ENCODE results near the gene EHMT1. TPM values are rescaled to one million over a fixed set of nuclear protein-coding genes. Genes with fewer than 3 reads are reported as not detected.

The EHMT1 gene
- polyA plus RNA-seq, 1 of the 3 experiments (the other 2 are of a cell fraction): 39.5 TPM

- no peak for DNase-seq
- no peak for TF ChIP-seq CHD2 (IDR thresholded peaks at IDR 0.05; ENCODE audit: low read length, partially characterized antibody)
- TF ChIP-seq NFIC (IDR thresholded peaks at IDR 0.05; ENCODE audit: borderline replicate concordance): no peak
- TF ChIP-seq SIN3A (IDR thresholded peaks at IDR 0.05; ENCODE audit: borderline replicate concordance, low read depth, low read length): no peak
- TF ChIP-seq NRF1 (IDR thresholded peaks at IDR 0.05; ENCODE audit: low read depth, low read length): no peak
- no peak for TF ChIP-seq EZH2phosphoT487 (IDR thresholded peaks at IDR 0.05; ENCODE audit: borderline replicate concordance, low read depth)
- no peak for TF ChIP-seq TAF1 (IDR thresholded peaks at IDR 0.05; ENCODE audit: borderline replicate concordance, low read depth, low read length)
- Histone ChIP-seq H3K9me2 (no peaks in the 10 kb centered on the region), H4K20me1 (ENCODE audit: insufficient read depth) (peaks cover 8% of the 10 kb centered on the region), H3K79me2 (ENCODE audit: insufficient read depth) (peaks cover 28% of the 10 kb centered on the region), H3K9ac (no peak overlapping the region), H3K27ac (ENCODE audit: low read depth in 2 of 2, low read length in 1 of 2) (no peak overlapping the region), H3K9me3 (no peaks in the 10 kb centered on the region), H3F3A (replicated peaks; ENCODE audit: insufficient read depth) (peaks cover 2% of the 10 kb centered on the region), H2AFZ (ENCODE audit: low read depth) (no peak overlapping the region), H3K27me3 (ENCODE audit: insufficient read depth) (no peaks in the 10 kb centered on the region), H3K4me3 (ENCODE audit: low read depth in 2 of 2, low read length in 1 of 2) (no peak overlapping the region), H3K4me2 (no peak overlapping the region), H3K4me1 (ENCODE audit: control insufficient read depth in 1 of 2, insufficient read depth in 2 of 2, low read depth in 1 of 2, low read length in 1 of 2) (no peaks in the 10 kb centered on the region; a peak in 1 of 4 replicates), H3K36me3 (replicated peaks in 1 of 2; ENCODE audit: control insufficient read depth in 1 of 2, insufficient read depth in 2 of 2, low read length in 1 of 2) (peaks cover 34 to 47% of the 10 kb centered on the region in 2 experiments)
- 100% methylated on average over 3 of the region's 3 CpGs for WGBS (ENCODE audit: low lambda C conversion rate)
- ChIA-PET POLR2A (no interaction called here), CTCF (no interaction called here)
These were observed 129.9 kb downstream of the EHMT1 start for GRCh38 chr9:137748741-137749140.

GRCh38 chr9:137749511-137749910 lies 130.7 kb downstream of the EHMT1 start:
- Histone ChIP-seq H3K27me3 (ENCODE audit: insufficient read depth) (no peaks in the 10 kb centered on the region), H3K36me3 (replicated peaks in 1 of 2; ENCODE audit: control insufficient read depth in 1 of 2, insufficient read depth in 2 of 2, low read length in 1 of 2) (peaks cover 40 to 47% of the 10 kb centered on the region in 2 experiments), H2AFZ (ENCODE audit: low read depth) (no peak overlapping the region), H3K4me1 (ENCODE audit: control insufficient read depth in 1 of 2, insufficient read depth in 2 of 2, low read depth in 1 of 2, low read length in 1 of 2) (no peaks in the 10 kb centered on the region; a peak in 1 of 4 replicates), H3K9ac (no peak overlapping the region), H3K9me3 (no peaks in the 10 kb centered on the region), H3F3A (replicated peaks; ENCODE audit: insufficient read depth) (peaks cover 2% of the 10 kb centered on the region), H3K4me3 (ENCODE audit: low read depth in 2 of 2, low read length in 1 of 2) (no peak overlapping the region), H3K27ac (ENCODE audit: low read depth in 2 of 2, low read length in 1 of 2) (no peak overlapping the region), H3K79me2 (ENCODE audit: insufficient read depth) (peaks cover 28% of the 10 kb centered on the region), H3K4me2 (no peak overlapping the region), H3K9me2 (no peaks in the 10 kb centered on the region), H4K20me1 (ENCODE audit: insufficient read depth) (peaks cover 8% of the 10 kb centered on the region)
- CTCF ChIA-PET: interaction anchor here (0.7 kb wide), 1 partner anchor 75 kb away, joined by 3 read pairs; no protein-coding TSS in a partner anchor
- no peak for DNase-seq
- TF ChIP-seq NRF1 (IDR thresholded peaks at IDR 0.05; ENCODE audit: low read depth, low read length) (no peak), RCOR1 (IDR thresholded peaks at IDR 0.05; ENCODE audit: low read length) (no peak), RXRA (IDR thresholded peaks at IDR 0.05; ENCODE audit: borderline replicate concordance, low read depth) (no peak), EP300 (IDR thresholded peaks at IDR 0.05; ENCODE audit: borderline replicate concordance in 1 of 2, low read depth in 1 of 2, low read length in 1 of 2) (no peak)
- 91% methylated on average over 4 of the region's 4 CpGs for WGBS (ENCODE audit: low lambda C conversion rate)
- POLR2A ChIA-PET: no interaction called here

- Histone ChIP-seq H2AFZ (ENCODE audit: low read depth) (no peak overlapping the region), H3F3A (replicated peaks; ENCODE audit: insufficient read depth) (no peaks in the 10 kb centered on the region), H3K9me2 (no peaks in the 10 kb centered on the region), H3K4me2 (no peak overlapping the region), H3K27me3 (ENCODE audit: insufficient read depth) (no peaks in the 10 kb centered on the region), H3K4me3 (ENCODE audit: low read depth in 2 of 2, low read length in 1 of 2) (no peak overlapping the region), H3K9me3 (no peaks in the 10 kb centered on the region), H3K9ac (no peak overlapping the region), H4K20me1 (ENCODE audit: insufficient read depth) (peaks cover 8% of the 10 kb centered on the region), H3K27ac (ENCODE audit: low read depth in 2 of 2, low read length in 1 of 2) (no peak overlapping the region), H3K4me1 (ENCODE audit: control insufficient read depth in 1 of 2, insufficient read depth in 2 of 2, low read depth in 1 of 2, low read length in 1 of 2) (no peaks in the 10 kb centered on the region; a peak in 1 of 4 replicates), H3K79me2 (ENCODE audit: insufficient read depth) (peaks cover 28% of the 10 kb centered on the region), H3K36me3 (replicated peaks in 1 of 2; ENCODE audit: control insufficient read depth in 1 of 2, insufficient read depth in 2 of 2, low read length in 1 of 2) (peaks cover 38 to 46% of the 10 kb centered on the region in 2 experiments)
- no peak for DNase-seq
- ChIA-PET CTCF (interaction anchor here (0.6 to 0.7 kb wide), 2 partner anchors 10 to 42 kb away, joined by 3 read pairs; no protein-coding TSS in a partner anchor), POLR2A (no interaction called here)
- 97% methylated on average over 3 of the region's 3 CpGs for WGBS (ENCODE audit: low lambda C conversion rate)
- TF ChIP-seq FOXJ3 (CRISPR knock-in tag; IDR thresholded peaks at IDR 0.05) (no peak), POLR2AphosphoS5 (IDR thresholded peaks at IDR 0.05; ENCODE audit: low read depth, low read length) (no peak), GABPA (IDR thresholded peaks at IDR 0.05; ENCODE audit: low read depth) (no peak), RCOR1 (IDR thresholded peaks at IDR 0.05; ENCODE audit: low read length) (no peak), CHD2 (IDR thresholded peaks at IDR 0.05; ENCODE audit: low read length, partially characterized antibody) (no peak), SIN3A (IDR thresholded peaks at IDR 0.05; ENCODE audit: borderline replicate concordance, low read depth, low read length) (no peak), YY1 (IDR thresholded peaks at IDR 0.05; ENCODE audit: low read depth) (no peak), RXRA (IDR thresholded peaks at IDR 0.05; ENCODE audit: borderline replicate concordance, low read depth) (no peak), MEF2A (IDR thresholded peaks at IDR 0.05; ENCODE audit: borderline replicate concordance, low read depth) (no peak), FOXM1 (IDR thresholded peaks at IDR 0.05; ENCODE audit: low read depth) (no peak), TAF1 (IDR thresholded peaks at IDR 0.05; ENCODE audit: borderline replicate concordance, low read depth, low read length) (no peak), MAX (IDR thresholded peaks at IDR 0.05; ENCODE audit: low read depth) (no peak), EP300 (IDR thresholded peaks at IDR 0.05; ENCODE audit: borderline replicate concordance in 1 of 2, low read depth in 1 of 2, low read length in 1 of 2) (no peak), GATA2 (CRISPR knock-in tag; IDR thresholded peaks at IDR 0.05) (no peak), USF2 (IDR thresholded peaks at IDR 0.05; ENCODE audit: borderline replicate concordance, low read depth, low read length) (no peak), ELF1 (IDR thresholded peaks at IDR 0.05) (no peak), SMC3 (IDR thresholded peaks at IDR 0.05; ENCODE audit: low read depth, low read length) (no peak)
These were observed 131.2 kb downstream of the EHMT1 start for GRCh38 chr9:137750007-137750406.
